GM18519 (cell line): ENCODE measurements around the gene LEF1.

Experiments
- ATAC-seq: cut with Tn5 transposase; IDR thresholded peaks from one replicate; pipeline ENCODE4 v1.9.1; 2021; ENCODE audit warnings: mild to moderate bottlenecking, moderate library complexity; ENCODE audit not compliant: unreplicated experiment, low FRiP score

Gene LEF1

DNA sequence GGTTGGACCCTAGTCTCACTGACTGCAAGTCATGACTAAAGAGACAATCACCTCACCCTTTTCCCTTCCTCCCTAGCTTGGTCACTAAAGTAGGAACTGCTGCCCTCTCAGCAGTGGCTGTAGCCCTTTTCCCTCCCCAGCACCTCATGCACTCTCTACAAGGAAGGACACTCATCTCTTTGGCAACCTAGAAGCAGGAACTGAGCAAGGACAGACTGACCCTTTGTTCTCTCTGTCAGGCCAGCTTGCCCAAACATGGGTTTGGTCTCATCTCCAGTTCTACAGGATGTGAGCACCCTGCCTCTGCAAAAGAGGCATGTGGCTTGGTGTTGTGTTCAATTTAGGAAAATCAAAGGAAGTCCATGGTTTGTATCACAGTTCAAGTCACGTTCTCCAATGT is 15.8 kb downstream of the LEF1 start:
- no peak for ATAC-seq

- no peak for ATAC-seq
These were observed 18.9 kb downstream of the LEF1 start for GRCh38 chr4:108149588-108150380.

- no peak for ATAC-seq
These were observed 20.4 kb downstream of the LEF1 start for GRCh38 chr4:108148316-108148715.

DNA sequence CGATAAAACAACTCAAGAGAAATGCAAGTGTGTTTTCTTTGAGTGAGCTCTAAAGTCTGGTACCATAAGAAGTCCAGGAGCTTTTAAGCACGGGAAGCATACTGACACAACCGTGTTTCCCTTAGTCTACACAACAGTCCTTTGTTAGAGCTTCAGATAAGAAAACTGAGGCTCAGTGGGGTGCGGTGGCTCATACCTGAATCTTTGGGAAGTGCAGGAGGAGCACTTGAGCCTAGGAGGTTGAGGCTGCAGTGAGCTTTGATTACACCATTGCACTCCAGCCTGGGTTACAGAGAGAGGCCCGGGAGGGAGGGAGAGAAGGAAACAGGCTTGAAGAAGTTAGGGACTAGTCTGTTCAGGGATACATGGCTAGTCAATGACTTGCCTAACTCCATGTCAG is 21.9 kb downstream of the LEF1 start:
- ATAC-seq = no peak

DNA sequence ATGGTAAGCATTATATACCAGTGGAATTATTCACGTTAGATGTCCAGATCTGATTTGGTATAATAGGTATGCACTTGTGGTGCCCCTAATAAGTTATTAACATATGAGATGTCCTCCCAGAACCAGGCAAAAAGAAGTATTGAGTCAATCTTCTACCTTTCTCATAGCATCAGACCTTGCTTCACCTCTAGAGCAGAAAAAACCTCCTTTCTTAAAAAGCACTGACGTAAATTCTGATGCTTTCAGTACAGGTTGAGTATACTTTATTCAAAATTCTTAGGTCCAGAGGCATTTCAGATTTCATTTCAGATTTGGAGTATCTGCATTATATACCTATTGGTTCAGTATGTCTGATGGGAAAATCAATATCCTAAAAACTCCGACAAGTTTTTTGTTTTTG is 22.4 kb downstream of the LEF1 start:
- ATAC-seq = no peak

DNA sequence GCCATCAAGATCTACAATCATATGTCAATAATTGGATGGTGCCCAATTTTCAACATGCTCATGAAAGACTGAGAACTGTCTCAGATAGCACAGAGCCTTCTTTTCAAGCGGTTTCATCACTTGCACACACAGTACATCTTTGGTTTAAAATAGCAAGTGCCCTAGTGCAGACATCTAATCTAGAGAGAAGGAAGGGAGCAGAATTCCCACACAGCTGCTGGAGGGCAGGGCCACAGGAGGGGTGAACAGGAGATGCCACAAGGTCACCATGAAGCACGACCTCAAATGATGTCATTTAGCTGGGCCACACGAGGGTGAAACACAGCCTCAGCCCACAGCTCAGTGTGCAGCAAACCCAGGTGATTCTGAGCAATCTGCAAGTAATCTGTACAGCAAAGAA is 24.3 kb downstream of the LEF1 start:
- ATAC-seq = no peak

DNA sequence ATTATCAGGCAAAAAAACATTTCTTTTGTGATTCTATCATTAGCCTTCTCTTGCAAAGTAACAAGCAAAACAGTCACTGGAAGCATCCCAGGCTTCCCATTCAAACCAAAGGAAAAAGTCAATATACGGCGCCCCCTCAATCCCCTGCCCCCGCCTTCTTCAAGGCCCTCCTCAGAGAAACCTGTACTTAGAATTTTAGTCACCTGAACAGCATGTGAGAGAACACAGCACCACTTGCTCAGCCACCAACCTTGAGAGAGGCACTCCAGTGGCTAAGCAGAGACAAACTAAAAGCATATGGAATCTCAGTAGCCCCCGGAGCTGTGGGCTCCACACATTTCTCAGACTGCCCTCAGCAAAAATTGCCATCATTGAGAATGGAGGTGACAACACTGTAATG is 25.2 kb downstream of the LEF1 start:
- no peak for ATAC-seq

DNA sequence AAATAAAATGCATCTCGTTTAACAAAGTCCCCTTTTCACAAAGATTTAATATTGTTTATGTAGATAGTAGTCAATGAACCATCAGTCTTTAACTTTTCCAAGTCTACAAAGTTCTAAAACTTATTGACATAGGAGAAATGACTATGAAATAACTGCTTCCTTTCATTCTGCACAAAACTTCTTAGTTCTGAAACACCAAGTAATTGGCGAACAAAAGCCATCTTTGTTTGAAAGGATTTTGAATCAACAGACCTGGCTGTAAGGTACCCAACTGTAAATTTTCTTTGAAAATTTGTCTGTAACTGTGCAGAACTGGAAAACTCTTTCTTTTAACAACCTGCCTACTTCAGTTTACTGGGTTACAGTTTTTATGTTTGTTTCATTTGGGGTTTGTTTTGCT is 25.9 kb downstream of the LEF1 start:
- ATAC-seq = no peak

DNA sequence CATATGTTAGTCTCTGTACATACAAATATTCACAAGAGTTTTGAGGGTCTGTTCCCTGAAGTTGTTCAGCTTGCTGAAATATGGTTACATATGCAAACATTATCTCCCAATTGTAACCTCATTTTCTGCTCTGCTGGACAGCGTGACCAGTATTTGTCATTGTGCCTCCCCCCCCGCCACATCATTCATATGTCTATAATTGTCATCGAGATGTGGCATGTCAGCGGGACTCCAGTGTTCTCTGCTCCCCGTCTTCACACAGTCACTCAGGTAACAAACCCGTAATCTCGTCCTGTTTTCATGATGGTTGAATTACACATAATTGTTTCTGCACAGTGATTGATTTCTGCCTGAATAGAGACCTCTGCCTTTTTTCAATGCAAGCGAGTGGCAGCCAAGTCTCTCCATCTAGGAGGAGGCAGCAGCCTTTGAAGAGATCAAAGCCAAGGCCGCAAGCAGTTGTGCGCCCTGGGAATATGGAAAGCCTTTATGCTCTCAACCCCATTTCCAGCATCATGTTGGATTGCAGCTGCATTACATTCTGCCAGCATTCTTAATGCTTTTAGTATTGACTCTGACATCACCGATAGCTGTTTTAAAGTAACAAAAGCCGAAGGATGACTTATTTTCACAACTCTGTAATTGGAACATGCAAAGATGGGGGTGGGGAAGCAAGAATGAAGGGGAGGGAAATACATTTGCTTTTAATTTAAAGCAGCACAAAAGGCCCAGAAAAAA is 27.4 kb downstream of the LEF1 start:
- ATAC-seq = no peak

DNA sequence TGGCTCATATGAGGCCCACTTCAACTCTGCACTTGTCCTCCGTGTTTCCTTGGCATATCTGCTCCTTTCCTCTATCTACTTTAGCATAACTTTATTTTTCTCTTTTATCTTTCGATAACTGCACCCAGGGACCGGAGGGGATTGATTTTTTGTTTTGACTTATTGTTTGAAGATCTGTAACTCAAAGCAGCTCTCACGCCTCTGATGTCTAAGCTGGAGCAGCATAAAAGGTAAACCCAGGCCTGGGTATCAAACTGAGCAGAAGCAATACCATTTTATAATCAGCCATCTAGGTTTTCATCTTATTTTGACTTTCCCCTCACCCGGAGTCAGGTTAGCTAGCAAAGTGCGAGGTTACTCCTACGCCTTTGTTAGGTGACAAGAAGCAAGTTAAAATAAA is 28.4 kb downstream of the LEF1 start:
- ATAC-seq = no peak

- ATAC-seq = no peak
These were observed 29.6 kb downstream of the LEF1 start for GRCh38 chr4:108139089-108139488.

DNA sequence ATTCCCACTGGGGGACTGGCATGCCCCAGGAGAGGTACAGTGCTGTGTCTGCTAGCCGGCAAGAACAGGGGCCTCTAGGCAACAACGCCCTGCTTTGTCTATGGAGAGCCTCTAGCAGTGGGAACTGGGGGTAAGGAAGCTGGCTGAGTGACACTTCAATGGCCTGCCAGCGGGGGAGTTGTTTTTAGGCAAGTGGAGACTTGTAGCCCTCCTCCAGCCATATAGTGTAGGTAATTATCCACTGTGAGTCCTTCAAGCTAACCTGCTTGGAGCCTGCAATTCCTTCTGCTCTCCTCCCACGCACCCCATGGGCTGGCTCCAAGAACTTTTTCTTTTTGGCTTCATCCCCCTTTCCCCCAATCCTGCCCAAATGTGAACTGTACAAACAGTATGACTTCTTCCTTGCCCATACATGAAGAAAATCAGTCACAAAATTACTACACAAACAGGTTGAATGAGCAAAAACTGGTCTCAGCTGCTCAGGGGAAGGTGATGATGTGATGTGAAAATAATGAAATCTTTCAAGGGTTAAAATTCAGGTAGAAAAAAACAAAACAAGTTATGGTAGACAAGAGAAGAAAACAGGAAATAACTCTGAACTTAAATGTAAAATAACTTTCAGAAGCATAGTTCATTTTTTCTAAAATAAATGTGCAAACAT is 33.1 kb downstream of the LEF1 start:
- no peak for ATAC-seq

- no peak for ATAC-seq
These were observed 37.8 kb downstream of the LEF1 start for GRCh38 chr4:108130955-108131354.

GRCh38 chr4:108129196-108129595 is 39.5 kb downstream of the LEF1 start:
- ATAC-seq = no peak

DNA sequence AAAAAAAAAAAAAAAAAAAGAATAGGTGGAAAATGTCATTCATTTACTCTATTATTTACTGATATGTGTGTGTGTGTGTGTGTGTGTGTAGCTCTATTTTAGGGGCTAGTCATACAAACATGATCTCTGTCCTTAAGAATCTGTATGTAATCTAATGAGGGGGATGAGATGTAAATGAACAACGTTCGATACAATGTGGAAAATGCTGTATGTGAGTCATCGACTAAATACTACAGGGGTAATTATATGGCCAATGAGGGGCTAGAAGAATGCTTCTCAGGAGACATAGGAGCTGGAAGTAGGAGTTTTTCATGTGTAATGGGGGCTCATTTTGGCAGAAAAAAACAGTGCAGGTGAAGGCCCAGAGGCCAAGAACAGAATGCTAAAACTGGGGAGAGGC is 41.9 kb downstream of the LEF1 start:
- no peak for ATAC-seq

DNA sequence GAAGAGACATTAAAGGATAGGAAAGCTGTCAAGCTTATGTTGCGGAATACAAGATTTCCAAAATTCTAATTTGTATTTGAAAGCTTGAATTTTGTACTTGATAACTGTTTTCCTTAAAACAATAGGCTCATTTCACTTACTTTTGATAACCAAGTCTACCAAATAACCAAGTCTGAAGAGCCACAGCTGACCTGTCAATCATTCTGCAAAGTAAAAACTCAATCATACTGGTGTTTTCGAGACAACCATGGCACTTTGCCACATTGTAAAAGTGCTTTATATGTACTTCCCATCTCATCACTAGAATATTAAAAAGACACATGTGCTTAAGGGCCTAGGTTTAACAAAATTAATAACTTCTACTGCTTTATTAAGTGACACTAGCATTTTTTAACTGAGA is 47.9 kb downstream of the LEF1 start:
- no peak for ATAC-seq

GRCh38 chr4:108119199-108119800 is 49.4 kb downstream of the LEF1 start:
- ATAC-seq = no peak

- peak; percentile 89 for ATAC-seq
These were observed 50.2 kb downstream of the LEF1 start for GRCh38 chr4:108118505-108118904.

DNA sequence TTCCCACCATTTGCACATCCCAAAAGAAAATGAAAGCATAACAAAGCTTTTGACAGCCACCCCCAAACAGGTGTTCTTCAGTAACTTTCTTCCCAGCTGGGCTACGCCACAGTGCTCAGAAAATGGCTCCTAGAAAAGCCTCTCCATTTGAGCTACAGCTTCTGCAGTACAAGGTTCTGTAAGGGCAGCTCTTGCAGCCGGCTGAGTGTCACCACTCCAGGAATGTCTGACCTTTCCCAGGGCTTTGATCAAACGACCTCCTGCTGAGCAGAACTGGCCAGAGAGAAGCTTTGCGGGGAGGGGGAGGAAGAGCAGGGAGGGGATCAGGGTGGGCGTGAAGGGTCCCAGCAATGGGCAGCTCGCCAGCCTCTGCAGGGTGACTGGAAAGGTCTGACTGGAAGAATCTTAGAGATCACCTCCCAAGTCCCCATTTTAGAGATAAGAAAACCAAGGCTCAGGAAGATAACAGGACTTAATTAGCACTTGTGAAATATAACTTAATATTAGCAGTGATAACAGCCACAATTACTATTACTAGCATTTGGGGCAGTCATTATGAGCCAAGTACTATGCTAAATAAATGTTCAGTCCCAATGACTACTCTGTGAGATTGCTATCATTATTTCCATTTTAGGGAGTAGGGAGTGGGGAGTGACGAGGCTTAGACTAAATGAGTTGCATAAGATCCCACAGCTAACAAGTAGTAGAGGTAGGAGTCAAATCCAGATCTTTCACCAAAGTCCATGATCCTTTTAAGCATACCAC is 51.1 kb downstream of the LEF1 start:
- ATAC-seq = no peak

DNA sequence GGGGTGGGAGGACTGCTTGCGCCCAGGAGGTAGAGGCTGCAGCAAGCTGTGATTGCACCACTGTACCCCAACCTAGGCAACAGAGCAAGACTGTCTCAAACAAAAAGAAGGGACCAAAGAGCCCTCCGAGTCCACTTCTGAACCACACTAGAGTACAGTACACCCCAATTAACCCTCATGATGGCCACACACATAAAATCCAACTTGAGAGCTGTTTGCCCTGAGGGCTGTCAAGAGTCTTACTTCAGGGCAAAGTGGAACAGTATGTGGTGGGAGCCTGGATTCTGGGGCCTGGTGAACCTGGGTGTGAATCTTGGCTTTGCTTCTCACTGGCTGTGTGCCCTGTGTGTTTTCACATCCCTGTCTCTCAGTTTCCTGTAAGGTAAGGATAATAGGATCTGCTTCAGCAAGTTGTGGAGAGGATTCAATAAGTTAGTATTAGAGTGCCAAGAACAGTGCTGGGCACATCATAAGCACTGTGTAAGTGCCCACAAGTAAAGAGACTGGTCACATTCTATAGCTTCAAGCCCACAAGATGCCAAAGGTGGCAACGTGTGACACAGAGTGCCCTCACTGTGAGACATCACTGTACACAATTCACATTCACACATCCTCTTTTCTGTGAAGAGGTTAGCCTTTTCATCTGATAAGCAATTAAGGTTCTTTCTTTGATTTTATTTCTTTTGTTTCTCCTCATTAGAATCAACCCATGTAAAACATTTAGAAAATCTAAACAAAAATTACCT is 52.1 kb downstream of the LEF1 start:
- ATAC-seq = peak; percentile 28
